ENCODE data around the gene SLC9A3. TPM values are rescaled to one million over a fixed set of nuclear protein-coding genes. Genes with fewer than 3 reads are reported as not detected.
"Not testable (repeated sequence)": the region's sequence is repeated elsewhere in the genome, so short reads cannot be mapped to it uniquely, and the experiment has no call there.

The SLC9A3 gene
- total RNA-seq, 4 donors from 2014 or later: 3.7 to 5.9 (median 4.3) TPM

DNA sequence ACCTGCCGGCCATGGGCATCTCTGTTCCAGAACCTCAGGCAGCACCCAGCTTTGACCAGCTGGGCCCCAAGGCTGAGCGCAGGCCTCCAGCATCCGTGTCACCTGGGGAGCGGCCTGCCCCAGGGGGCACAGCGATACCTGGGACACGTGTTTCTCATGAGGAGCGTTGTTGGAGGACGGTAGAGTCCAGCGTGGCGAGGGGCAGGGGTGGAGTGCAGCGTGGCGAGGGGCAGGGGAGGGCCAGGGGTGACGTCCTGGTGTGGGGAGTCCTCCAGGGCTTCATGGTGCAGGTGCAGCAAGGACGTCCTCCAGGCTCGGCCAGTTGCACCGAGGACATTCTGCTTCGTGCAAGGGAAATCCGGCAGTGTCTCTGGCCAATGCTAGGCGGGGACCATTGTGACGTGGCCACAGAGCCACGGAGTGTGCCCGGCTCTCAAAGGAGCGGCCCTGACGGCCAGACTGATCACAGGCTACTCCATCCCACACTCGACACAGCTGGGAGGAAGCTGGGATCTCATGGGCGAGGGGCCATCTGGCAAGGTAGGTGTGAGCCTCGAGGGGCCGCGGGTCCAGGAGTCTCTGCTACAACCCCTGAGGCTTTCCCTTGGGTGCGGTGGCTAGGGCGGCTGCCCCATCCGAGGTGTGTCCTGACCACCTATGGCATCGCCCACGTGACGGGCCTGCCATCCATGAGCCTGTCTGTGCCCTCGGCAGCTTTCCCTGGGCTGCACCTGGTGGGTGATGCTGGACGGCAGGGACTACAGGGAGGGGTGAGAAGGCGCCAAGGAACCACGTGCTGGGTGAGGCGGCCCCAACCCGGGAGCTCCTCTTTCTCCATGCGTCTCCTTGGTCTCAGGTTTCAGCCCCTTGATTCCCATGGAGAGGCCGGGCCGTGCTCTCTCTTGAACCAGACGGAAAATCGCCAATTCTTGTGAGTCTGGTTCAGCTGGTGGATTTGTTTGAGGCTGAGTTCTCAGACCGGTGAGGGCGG is 33.8 kb downstream of the SLC9A3 start:
- peaks cover 9% of the 10 kb centered on the region for H3K4me1 ChIP-seq
- H3K27me3 ChIP-seq: peaks cover 48% of the 10 kb centered on the region
- TF ChIP-seq POLR2AphosphoS5 (IDR thresholded peaks at IDR 0.05) (no peak), POLR2A (IDR thresholded peaks at IDR 0.05) (no peak), EP300 (IDR thresholded peaks at IDR 0.05) (no peak)
- TF ChIP-seq, protein P1, sequence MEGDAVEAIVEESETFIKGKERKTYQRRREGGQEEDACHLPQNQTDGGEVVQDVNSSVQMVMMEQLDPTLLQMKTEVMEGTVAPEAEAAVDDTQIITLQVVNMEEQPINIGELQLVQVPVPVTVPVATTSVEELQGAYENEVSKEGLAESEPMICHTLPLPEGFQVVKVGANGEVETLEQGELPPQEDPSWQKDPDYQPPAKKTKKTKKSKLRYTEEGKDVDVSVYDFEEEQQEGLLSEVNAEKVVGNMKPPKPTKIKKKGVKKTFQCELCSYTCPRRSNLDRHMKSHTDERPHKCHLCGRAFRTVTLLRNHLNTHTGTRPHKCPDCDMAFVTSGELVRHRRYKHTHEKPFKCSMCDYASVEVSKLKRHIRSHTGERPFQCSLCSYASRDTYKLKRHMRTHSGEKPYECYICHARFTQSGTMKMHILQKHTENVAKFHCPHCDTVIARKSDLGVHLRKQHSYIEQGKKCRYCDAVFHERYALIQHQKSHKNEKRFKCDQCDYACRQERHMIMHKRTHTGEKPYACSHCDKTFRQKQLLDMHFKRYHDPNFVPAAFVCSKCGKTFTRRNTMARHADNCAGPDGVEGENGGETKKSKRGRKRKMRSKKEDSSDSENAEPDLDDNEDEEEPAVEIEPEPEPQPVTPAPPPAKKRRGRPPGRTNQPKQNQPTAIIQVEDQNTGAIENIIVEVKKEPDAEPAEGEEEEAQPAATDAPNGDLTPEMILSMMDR (IDR thresholded peaks at IDR 0.05): no peak
- H3K36me3 ChIP-seq: no peaks in the 10 kb centered on the region
- H3K4me3 ChIP-seq: no peak overlapping the region
- DNase-seq (ENCODE audit: low spot score in 2 of 2): no peak
- WGBS: 85% methylated on average over 43 of the region's 48 CpGs
- no peak overlapping the region for H3K27ac ChIP-seq
- no peaks in the 10 kb centered on the region for H3K9me3 ChIP-seq

DNA sequence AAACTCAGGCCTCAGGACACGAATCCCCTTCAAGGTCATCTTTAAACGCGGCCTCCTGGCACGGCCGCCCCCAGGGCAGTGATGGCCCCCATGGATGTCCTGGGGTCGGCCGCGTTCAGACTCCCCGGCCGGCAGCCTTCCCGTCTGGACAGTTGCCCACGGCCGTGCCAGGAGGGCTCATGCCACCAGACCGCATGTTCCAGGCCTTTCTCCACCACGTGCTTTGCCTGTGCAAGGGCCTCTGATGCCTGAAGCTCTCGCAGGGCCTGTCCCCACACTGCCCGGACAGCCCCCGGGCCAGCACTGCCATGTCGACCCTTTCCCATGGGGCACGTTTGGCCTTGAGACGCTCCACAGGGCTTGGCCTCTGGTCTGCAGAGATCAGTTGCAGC is 34.6 kb downstream of the SLC9A3 start:
- 63% methylated on average over 15 of the region's 21 CpGs for WGBS
- DNase-seq (ENCODE audit: low spot score in 2 of 2): no peak
- no peak overlapping the region for H3K27ac ChIP-seq
- no peak overlapping the region for H3K4me3 ChIP-seq
- peaks cover 12% of the 10 kb centered on the region for H3K4me1 ChIP-seq
- H3K27me3 ChIP-seq: peaks cover 53% of the 10 kb centered on the region
- no peak for TF ChIP-seq EP300 (IDR thresholded peaks at IDR 0.05)
- no peak for TF ChIP-seq POLR2A (IDR thresholded peaks at IDR 0.05)
- TF ChIP-seq, protein P1 (IDR thresholded peaks at IDR 0.05): no peak
- TF ChIP-seq POLR2AphosphoS5 (IDR thresholded peaks at IDR 0.05): no peak
- no peaks in the 10 kb centered on the region for H3K36me3 ChIP-seq
- H3K9me3 ChIP-seq: no peaks in the 10 kb centered on the region

DNA sequence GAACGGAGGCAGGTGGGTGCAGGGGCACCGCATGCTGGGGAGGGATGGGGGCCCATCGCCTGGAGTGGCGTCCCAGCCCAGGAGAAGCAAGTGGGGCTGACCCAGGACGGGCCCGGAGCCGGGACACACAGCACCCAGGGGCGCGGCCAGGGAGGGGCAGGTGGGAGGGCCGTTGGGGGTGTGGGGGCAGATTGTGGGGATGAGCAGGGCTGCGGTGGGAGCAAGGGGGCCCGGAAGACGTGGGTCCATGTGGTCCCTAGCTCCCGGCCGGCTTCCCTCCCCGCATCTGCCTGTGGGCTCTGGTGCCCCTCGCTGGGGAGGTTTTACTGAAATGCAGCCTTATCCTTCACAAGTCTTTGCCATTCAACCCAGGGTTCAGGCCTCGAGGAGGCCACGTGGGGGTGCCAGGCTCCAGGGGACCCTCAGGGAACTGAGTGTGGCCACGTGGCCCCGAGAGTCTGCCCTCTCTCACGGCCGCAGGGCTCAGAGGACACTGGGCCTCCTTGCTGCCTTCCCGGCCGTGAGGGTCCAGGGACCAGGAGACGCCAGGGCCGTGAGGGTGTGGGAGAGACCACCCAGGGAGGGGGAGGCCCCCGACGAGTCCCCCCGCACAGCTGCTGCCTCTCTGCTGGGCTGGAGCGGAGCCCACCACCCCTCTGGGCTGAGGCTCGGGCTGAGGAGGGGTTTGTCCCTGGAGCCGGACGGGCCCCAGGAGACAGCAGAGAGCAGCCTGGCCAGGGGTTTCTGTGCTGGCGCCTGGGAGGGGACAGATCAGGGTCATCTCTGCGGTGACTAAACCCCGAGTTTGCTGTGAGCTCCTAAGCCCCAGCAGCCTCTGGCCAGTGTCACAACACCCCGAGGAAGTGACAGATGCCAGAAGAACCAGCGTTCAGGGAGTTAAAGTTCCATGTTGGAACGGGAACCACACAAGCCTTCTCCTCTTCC is 35.2 kb downstream of the SLC9A3 start:
- Histone ChIP-seq H3K9me3 (no peaks in the 10 kb centered on the region), H3K27me3 (peaks cover 51% of the 10 kb centered on the region), H3K27ac (no peak overlapping the region), H3K4me3 (no peak overlapping the region), H3K4me1 (peaks cover 12% of the 10 kb centered on the region), H3K36me3 (no peaks in the 10 kb centered on the region)
- TF ChIP-seq POLR2AphosphoS5 (IDR thresholded peaks at IDR 0.05): no peak
- no peak for TF ChIP-seq POLR2A (IDR thresholded peaks at IDR 0.05)
- TF ChIP-seq, protein P1 (IDR thresholded peaks at IDR 0.05): no peak
- TF ChIP-seq EP300 (IDR thresholded peaks at IDR 0.05): no peak
- DNase-seq (ENCODE audit: low spot score in 2 of 2): no peak
- 61% methylated on average over 14 of the region's 40 CpGs for WGBS

DNA sequence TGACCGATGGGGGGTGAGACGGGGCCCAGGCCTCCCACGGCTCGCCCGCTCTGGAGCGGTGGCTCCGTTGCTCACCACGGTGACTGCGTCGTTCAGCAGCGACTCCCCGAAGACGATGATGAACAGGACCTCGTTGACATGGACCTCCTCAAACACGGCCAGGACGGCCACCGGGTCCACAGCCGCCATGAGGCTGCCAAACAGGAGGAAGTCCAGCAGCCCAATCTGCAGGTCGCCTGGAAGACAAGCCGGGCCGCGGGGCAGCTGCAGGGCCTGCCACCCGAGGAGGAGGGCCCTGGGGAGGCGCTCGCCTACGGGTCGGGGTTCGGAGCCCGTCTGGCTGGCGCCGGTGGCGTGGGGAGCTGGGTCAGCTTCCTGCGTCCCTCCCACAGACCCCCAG is 36.0 kb downstream of the SLC9A3 start:
- H3K4me1 ChIP-seq: peaks cover 12% of the 10 kb centered on the region
- no peaks in the 10 kb centered on the region for H3K36me3 ChIP-seq
- no peak overlapping the region for H3K4me3 ChIP-seq
- no peak for DNase-seq (ENCODE audit: low spot score in 2 of 2)
- WGBS: 94% methylated on average over 10 of the region's 33 CpGs
- H3K9me3 ChIP-seq: no peaks in the 10 kb centered on the region
- TF ChIP-seq POLR2A (IDR thresholded peaks at IDR 0.05) (no peak), EP300 (IDR thresholded peaks at IDR 0.05) (no peak), POLR2AphosphoS5 (IDR thresholded peaks at IDR 0.05) (no peak)
- TF ChIP-seq, protein P1 (IDR thresholded peaks at IDR 0.05): no peak
- H3K27me3 ChIP-seq: peaks cover 50% of the 10 kb centered on the region
- H3K27ac ChIP-seq: no peak overlapping the region

DNA sequence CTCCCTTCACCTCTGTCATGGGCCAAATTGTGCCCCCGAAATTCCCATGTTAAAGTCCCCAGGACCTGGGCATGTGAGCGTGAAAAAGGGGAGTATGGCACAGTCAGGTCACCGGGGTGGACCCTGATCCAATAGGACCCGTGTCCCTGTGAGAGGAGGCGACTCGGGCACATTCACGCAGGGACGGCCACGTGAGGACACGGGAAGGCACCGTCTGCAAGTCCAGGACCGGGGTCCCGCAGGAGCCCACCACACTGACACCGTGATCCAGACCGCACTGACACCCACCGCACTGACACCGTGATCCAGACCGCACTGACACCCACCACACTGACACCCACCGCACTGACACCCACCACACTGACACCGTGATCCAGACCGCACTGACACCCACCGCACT is 37.7 kb downstream of the SLC9A3 start:
- H3K9me3 ChIP-seq; H3K27ac ChIP-seq; DNase-seq (ENCODE audit: low spot score in 2 of 2); H3K36me3 ChIP-seq; H3K4me3 ChIP-seq: not testable (repeated sequence)
- H3K27me3 ChIP-seq: peaks cover 54% of the 10 kb centered on the region
- WGBS: 97% methylated on average over 9 of the region's 22 CpGs
- H3K4me1 ChIP-seq: peaks cover 12% of the 10 kb centered on the region
